Esophagus mucosa (tissue), 1 donor: ENCODE data around the gene AKR1D1. TPM values are rescaled to one million over a fixed set of nuclear protein-coding genes. Genes with fewer than 3 reads are reported as not detected.
"Not testable (repeated sequence)": the region's sequence is repeated elsewhere in the genome, so short reads cannot be mapped to it uniquely, and the experiment has no call there.

Experiments used
- ATAC-seq: fragments of 200-7000 bp; cut with Tn5 transposase; one replicate; pipeline ENCODE4 v1.9.1; 2020
- total RNA-seq: library from RNA; stranded (reverse); gene quantifications from one replicate; pipeline ENCODE4 v1.2.4, GENCODE V29; 2023
- donor health status: DM: yes; HTN: yes; CAD: no.

Gene AKR1D1
- total RNA-seq, result not detected

GRCh38 chr7:138076196-138076595 is at the start of gene AKR1D1:
AKR1D1 (plus strand) TSS chr7:138076459; CDS start chr7:138076519, 60 bp downstream.
- no peak for ATAC-seq

DNA sequence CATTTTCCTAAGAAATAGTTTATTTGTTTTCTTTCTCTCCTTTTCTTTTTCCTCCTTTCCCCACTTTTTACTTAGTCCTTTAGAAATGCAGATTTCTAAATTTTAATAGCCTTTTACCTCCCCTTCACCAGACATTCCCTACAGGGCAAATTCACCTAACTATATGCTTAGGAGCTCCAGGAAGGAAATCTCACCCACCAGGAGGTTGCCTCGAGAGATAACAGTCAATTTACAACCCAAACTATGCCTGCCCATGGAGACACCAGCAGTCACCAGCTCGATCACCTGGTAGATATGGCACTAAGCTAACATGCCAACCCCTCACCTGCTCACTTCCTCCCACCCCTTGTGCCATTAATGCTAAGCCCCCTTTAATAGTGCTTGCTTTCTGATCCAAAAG is 49.2 kb upstream of the AKR1D1 start:
- ATAC-seq, result no peak

- ATAC-seq, result no peak
These were observed 47.1 kb upstream of the AKR1D1 start for GRCh38 chr7:138029126-138029525.

GRCh38 chr7:138029941-138030340 is 46.3 kb upstream of the AKR1D1 start:
- no peak for ATAC-seq

DNA sequence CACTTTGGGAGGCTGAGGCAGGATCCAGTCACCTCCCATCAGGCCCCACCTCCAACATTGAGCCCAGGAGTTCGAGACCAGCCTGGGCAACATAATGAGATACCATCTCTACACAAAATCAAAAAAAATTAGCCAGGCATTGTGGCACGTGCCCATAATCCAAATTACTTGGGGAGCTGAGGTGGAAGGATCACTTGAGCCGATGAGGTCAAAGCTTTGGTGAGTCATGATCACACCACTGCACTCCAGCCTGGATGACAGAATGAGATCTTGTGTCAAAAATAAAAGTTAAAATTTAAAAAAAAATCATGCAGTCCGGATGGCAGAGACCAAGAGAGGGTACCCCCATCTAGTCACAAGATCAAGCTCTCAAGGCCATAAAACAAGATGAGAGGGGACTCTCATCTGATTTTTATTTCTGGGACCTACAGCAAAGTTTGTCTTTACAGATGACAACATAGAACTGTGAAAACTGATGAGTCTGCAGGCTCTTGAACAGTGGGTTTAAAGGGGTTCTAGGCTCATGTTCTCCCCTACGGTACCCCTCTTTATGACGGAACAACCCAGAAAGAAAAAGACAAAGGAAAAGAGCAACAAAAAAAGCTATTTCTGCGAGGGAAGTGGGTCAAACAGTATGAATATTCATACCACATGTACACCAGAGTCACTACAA is 45.4 kb upstream of the AKR1D1 start:
- ATAC-seq, result no peak

- no peak for ATAC-seq
These were observed 44.1 kb upstream of the AKR1D1 start for GRCh38 chr7:138032186-138032585.

DNA sequence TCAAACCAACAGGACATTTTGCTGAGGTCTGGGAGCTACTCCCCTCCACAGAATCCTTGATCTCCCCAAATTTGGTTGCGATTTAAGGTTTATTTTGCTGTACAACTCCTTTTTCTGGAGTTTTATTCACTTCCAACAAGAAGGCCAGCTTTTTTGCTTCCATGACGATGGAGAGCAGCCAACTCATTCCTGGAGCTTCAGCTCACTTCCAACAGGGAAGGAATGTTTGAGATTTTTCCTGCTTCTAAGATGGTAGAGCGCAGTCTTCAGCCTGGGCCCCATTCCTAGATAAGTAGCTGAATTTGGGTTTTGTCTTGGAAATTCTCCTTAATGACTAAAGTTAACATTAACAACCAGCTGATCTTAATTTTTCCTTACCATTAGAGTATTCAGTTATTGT is 43.5 kb upstream of the AKR1D1 start:
- ATAC-seq, result no peak

DNA sequence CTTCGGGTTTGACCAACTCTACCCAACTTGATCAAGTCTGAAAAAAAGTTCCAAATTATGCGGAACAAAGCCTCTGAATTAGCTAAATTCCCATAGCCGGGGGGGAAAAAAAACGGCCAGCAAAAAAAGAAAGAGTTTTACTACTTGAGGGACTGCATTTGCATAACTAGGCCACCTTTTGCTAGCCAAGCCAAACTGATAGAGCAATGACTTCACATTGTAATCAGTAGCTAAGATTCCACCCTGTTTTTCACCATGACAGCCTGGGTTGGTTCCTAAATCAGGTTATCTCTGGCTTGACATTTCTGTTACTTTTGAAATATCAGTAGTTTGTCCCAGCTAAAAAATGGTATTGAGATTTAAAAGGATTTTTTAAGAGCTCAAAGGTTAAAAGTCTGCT is 43.0 kb upstream of the AKR1D1 start:
- ATAC-seq, result no peak

- no peak for ATAC-seq
These were observed 40.1 kb upstream of the AKR1D1 start for GRCh38 chr7:138036135-138036534.

GRCh38 chr7:138040063-138040462 is 36.2 kb upstream of the AKR1D1 start:
- not testable (repeated sequence) for ATAC-seq

GRCh38 chr7:138044897-138045296 is 31.4 kb upstream of the AKR1D1 start:
- ATAC-seq, result no peak

DNA sequence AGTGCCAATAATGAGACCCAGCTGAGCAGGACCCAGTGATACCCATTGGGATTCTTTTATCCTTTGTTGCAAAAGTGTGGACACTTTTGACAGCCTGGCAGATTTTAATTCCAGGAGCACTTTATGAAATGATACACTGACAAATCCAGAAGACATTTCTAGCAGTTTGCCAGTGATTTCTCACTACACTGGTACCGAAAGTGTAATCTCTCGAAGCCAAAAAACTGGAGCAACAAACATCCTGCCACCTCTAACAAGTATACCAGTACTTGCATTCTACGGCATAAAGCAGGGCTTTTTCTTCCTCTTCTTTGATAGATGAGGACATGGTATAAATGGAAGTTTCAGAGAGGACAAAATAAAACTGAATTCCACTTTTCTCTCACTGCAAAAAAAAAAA is 28.4 kb upstream of the AKR1D1 start:
- no peak for ATAC-seq

DNA sequence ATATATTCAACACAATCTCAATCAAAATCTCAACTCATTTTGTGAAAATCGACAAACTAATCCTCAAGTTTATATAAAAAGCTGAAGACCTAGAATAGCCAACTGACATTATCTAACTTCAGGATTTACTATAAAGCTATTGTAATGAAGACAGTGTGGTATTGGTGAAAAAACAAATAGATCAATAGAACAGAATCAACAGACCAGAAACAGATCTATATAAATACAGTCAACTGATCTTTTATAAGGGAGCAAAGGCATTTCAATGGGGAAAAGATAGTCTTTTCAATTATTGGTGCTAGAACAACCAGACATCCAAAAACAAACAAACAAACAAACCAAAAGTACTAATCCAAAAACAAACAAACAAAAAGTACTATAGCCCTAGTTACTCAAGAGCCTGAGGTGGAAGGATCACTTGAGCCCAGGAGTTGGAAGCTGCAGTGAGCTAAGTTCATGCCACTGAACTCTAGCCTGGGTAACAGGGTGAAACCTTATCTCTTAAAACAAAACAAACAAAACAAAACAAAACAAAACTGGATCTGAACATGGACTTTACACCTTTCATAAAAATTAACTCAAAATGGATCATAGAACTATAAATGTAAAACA is 26.6 kb upstream of the AKR1D1 start:
- ATAC-seq, result no peak

- not testable (repeated sequence) for ATAC-seq
These were observed 24.5 kb upstream of the AKR1D1 start for GRCh38 chr7:138051712-138052247.

- no peak for ATAC-seq
These were observed 23.6 kb upstream of the AKR1D1 start for GRCh38 chr7:138052696-138053095.

- ATAC-seq, result not testable (repeated sequence)
These were observed 20.6 kb upstream of the AKR1D1 start for GRCh38 chr7:138055698-138056097.

DNA sequence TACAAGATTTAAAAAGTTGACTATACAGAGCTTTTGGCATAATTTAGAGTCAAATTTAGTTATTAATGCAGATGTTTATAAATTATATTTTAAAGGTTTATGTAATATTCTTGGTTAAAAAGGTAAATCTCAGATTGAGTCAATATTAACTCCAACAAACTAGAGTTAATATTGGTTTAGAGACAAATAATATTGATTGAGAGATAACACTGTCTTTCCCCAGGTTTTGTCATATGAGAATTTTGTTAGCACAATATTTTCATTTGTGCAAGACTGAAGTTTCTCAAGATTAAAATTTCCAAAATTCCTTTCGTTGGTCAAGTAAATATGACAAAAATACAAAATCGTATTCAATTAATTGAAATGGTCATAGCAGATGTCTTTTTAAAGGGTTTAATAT is 12.9 kb upstream of the AKR1D1 start:
- ATAC-seq, result no peak

DNA sequence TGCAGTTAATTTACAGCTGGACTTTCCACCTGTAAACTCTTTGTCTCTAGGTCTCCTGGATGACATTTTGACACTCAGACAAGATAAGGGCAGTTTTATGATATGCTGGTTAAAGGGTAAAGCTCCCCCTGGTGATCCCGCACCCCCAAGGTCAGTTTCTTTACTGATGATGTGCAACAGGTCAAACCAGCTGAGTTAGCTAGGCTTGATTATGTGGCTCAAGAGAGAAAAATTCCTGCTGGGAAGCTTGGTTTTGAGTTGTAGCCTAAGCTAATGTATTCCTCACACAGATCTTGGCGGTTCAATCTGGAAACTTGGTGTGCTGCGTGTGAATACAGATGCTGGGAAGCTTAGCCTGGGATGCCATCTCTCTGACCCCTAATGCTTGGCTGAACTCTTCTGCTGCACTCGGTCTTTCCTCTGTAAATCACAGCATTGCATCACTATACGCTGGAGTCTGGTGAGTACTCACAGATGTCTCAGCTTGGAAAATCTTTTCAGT is 11.4 kb upstream of the AKR1D1 start:
- ATAC-seq, result no peak

DNA sequence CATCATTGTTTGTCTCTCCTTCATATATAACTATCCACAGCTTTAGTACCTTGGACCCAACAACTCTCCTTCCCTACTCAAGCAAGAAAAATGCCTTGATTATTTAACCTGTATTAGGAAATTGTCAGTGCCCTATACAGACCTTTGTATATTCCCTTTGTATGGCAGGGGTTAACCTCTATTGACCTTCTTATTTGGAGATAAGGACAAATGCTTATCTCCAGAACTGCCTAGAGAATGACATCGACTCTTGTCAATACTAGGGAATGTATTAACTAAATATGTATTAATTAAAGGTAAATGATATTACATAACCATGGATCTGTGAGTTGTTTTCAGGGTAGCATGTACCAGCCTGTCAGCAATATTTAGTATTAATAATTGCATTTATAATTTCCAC is 10.4 kb upstream of the AKR1D1 start:
- no peak for ATAC-seq

GRCh38 chr7:138066954-138067394 is 9.3 kb upstream of the AKR1D1 start:
- no peak for ATAC-seq

GRCh38 chr7:138067774-138068173 is 8.5 kb upstream of the AKR1D1 start:
- ATAC-seq, result no peak

DNA sequence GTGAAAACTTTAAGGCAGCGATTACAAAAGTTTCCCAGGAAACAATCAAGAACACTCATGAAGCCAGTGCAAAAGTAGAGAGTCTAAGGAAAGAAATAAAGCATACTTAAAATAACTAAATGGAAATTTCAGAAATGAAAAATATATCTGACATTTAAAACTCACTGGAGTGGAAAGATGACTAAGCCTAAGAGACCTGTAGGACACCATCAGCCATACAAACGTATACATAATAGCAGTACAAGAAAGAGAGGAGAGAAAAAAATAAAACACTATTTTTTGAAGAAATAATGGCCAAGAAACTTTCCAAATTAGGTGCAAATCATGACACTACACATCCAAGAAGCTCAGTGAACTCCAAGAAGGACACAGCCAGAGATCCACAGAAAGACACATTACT is 5.4 kb upstream of the AKR1D1 start:
- no peak for ATAC-seq

DNA sequence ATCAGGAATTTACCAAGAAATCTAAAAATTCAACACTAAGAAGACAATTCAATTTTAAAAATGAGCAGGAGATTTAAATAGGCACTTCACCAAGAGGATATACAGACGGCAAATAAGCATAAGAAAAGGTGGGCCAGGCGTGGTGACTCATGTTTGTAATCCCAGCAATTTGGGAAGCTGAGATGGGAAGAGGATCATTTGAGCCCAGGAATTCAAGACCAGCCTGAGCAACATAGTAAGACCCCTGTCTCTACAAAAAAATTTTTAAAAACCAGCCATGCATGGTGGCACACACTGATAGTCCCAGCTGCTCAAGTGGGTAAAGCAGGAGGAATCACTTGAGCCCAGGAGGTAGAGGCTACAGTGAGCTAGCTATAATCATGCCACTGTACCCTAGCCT is 3.5 kb upstream of the AKR1D1 start:
- no peak for ATAC-seq

DNA sequence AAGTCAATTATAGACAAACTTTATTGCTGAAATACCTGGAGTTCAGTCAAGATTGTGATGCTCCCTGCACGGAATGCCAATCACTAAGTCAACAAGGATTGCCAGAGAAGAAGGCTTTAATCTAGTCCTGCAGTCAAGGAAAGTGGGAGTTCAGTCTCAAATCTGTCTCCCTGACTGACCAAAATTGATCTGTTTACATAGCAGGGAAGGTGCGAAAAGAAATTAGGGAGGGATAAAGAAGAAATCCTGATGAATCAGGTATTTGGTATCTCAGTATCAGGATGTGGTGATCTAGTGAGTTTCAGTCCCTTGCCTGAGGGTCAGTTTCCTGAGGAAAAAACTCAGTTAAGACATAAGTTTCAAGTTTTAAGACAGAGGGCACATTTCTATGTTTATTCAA is 2.1 kb upstream of the AKR1D1 start:
- no peak for ATAC-seq
